Tibial nerve (tissue), 4 donors: ENCODE measurements around the gene ASIC2. TPM values are rescaled to one million over a fixed set of nuclear protein-coding genes. Genes with fewer than 3 reads are reported as not detected.

Source experiments
- DNase-seq, 2 donors: peaks; one replicate each; pipeline ENCODE4 v3.0.0-alpha.2; 2019; ENCODE audit warnings: low spot score in 2 of 2
- H3K27ac ChIP-seq, 4 donors: fragments of 200-600 bp; sonication (generic) in 3 of 4; one replicate each; pipeline ENCODE4 v1.5.1; 2017 to 2019; ENCODE audit warnings: mild to moderate bottlenecking in 1 of 4
- H3K27me3 ChIP-seq, 2 donors: fragments of 200-600 bp; sonication (generic) in 1 of 2; one replicate each; pipeline versions ENCODE4 v1.5.1 to v1.6.0; 2017 to 2019
- H3K36me3 ChIP-seq, 3 donors: fragments of 200-600 bp; sonication (generic); one replicate each; pipeline ENCODE4 v1.5.1; 2018 to 2019
- H3K4me1 ChIP-seq, 4 donors: fragments of 200-600 bp; sonication (generic) in 3 of 4; one replicate each; pipeline ENCODE4 v1.5.1; 2017 to 2019
- H3K4me3 ChIP-seq, 4 donors: fragments of 200-600 bp; sonication (generic) in 3 of 4; one replicate each; pipeline ENCODE4 v1.5.1; 2017 to 2019; ENCODE audit warnings: mild to moderate bottlenecking in 1 of 4, moderate library complexity in 1 of 4
- H3K9me3 ChIP-seq, 4 donors: fragments of 200-600 bp; sonication (generic) in 3 of 4; one replicate each; pipeline ENCODE4 v1.5.1; 2017 to 2019
- CTCF ChIP-seq, 5 experiments: fragments of 200-600 bp in 3 of 5; fragments of 450-650 bp in 2 of 5; sonication (generic) in 3 of 5; IDR thresholded peaks; one replicate each; pipeline ENCODE4 v1.5.1; 2016 to 2019; ENCODE audit warnings: antibody characterized with exemption in 5 of 5, mild to moderate bottlenecking in 3 of 5, moderate library complexity in 2 of 5
- EP300 ChIP-seq, 2 donors: sonication (generic); formaldehyde crosslinking; IDR thresholded peaks; one replicate each; pipeline ENCODE4 v1.6.1; 2017; ENCODE audit warnings: antibody characterized with exemption in 2 of 2, mild to moderate bottlenecking in 1 of 2
- POLR2A ChIP-seq, 2 donors: fragments of 450-650 bp; IDR thresholded peaks; one replicate each; pipeline ENCODE4 v1.6.1; 2017; ENCODE audit warnings: antibody characterized with exemption in 2 of 2, mild to moderate bottlenecking in 2 of 2, moderate library complexity in 2 of 2
- WGBS, 2 donors: methylation state at CpG; one replicate each; pipeline ENCODE4 v1.1.5; 2018; 5-methylcytosine and 5-hydroxymethylcytosine counted together
- total RNA-seq, 4 donors: library from RNA; depleted of rRNA; stranded (reverse); fragments of >200 nt; gene quantifications; one replicate each; pipeline ENCODE4 v1.1.0, GENCODE V29; 2016

The ASIC2 gene
- total RNA-seq, 4 donors from 2014 or later = 0.21 to 1.5 (median 0.50) TPM

- no peak for DNase-seq
- Histone ChIP-seq H3K27ac (no peak overlapping the region), H3K27me3 (no peaks in the 10 kb centered on the region), H3K4me3 (no peak overlapping the region), H3K36me3 (no peaks in the 10 kb centered on the region), H3K4me1 (no peaks in the 10 kb centered on the region), H3K9me3 (no peaks in the 10 kb centered on the region)
- no peak for TF ChIP-seq POLR2A (IDR thresholded peaks at IDR 0.05)
- TF ChIP-seq EP300 (IDR thresholded peaks at IDR 0.05) = no peak
- TF ChIP-seq CTCF (IDR thresholded peaks at IDR 0.05) = no peak
- 70 to 73% methylated on average over 5 of the region's 5 CpGs for WGBS, 2 donors
Measured at GRCh38 chr17:33198954-33199353, 94.1 kb downstream of the ASIC2 start.

GRCh38 chr17:33197342-33197741, 95.8 kb downstream of the ASIC2 start:
- Histone ChIP-seq H3K4me3 (no peak overlapping the region), H3K9me3 (no peaks in the 10 kb centered on the region), H3K27me3 (no peaks in the 10 kb centered on the region), H3K27ac (no peak overlapping the region), H3K36me3 (no peaks in the 10 kb centered on the region), H3K4me1 (no peaks in the 10 kb centered on the region)
- WGBS, 2 donors = 73 to 79% methylated on average over 2 of the region's 2 CpGs
- no peak for TF ChIP-seq POLR2A (IDR thresholded peaks at IDR 0.05)
- TF ChIP-seq EP300 (IDR thresholded peaks at IDR 0.05) = no peak
- no peak for TF ChIP-seq CTCF (IDR thresholded peaks at IDR 0.05)
- no peak for DNase-seq

GRCh38 chr17:33196883-33197282, 96.2 kb downstream of the ASIC2 start:
- no peaks in the 10 kb centered on the region for H3K9me3 ChIP-seq
- WGBS, 2 donors = 69 to 89% methylated on average over 2 of the region's 2 CpGs
- H3K27ac ChIP-seq = no peak overlapping the region
- no peaks in the 10 kb centered on the region for H3K36me3 ChIP-seq
- no peak overlapping the region for H3K4me3 ChIP-seq
- no peaks in the 10 kb centered on the region for H3K27me3 ChIP-seq
- no peaks in the 10 kb centered on the region for H3K4me1 ChIP-seq
- DNase-seq = no peak
- TF ChIP-seq POLR2A (IDR thresholded peaks at IDR 0.05) (no peak), CTCF (IDR thresholded peaks at IDR 0.05) (no peak), EP300 (IDR thresholded peaks at IDR 0.05) (no peak)

- Histone ChIP-seq H3K4me1 (no peaks in the 10 kb centered on the region), H3K9me3 (no peaks in the 10 kb centered on the region), H3K27ac (no peak overlapping the region), H3K4me3 (no peak overlapping the region), H3K27me3 (no peaks in the 10 kb centered on the region), H3K36me3 (no peaks in the 10 kb centered on the region)
- WGBS, 2 donors = 59 to 69% methylated on average over 9 of the region's 9 CpGs
- DNase-seq = no peak
- TF ChIP-seq EP300 (IDR thresholded peaks at IDR 0.05) = no peak
- no peak for TF ChIP-seq CTCF (IDR thresholded peaks at IDR 0.05)
- TF ChIP-seq POLR2A (IDR thresholded peaks at IDR 0.05) = no peak
Measured at GRCh38 chr17:33192951-33193911, 99.9 kb downstream of the ASIC2 start.

- Histone ChIP-seq H3K27ac (no peak overlapping the region), H3K4me1 (no peaks in the 10 kb centered on the region), H3K27me3 (peaks cover 0 to 8% of the 10 kb centered on the region in 2 donors), H3K9me3 (no peaks in the 10 kb centered on the region), H3K4me3 (no peak overlapping the region), H3K36me3 (no peaks in the 10 kb centered on the region)
- TF ChIP-seq POLR2A (IDR thresholded peaks at IDR 0.05) (no peak), CTCF (IDR thresholded peaks at IDR 0.05) (no peak), EP300 (IDR thresholded peaks at IDR 0.05) (no peak)
- 71 to 76% methylated on average over 4 of the region's 4 CpGs for WGBS, 2 donors
- DNase-seq = no peak
Measured at GRCh38 chr17:33183487-33184026, 109.5 kb downstream of the ASIC2 start.
